GM18861 (cell line): ENCODE results near the gene INSIG1.

ENCODE experiments used
- ATAC-seq: cut with Tn5 transposase; IDR thresholded peaks from one replicate; pipeline ENCODE4 v1.9.1; 2021; ENCODE audit not compliant: unreplicated experiment

The INSIG1 gene

DNA sequence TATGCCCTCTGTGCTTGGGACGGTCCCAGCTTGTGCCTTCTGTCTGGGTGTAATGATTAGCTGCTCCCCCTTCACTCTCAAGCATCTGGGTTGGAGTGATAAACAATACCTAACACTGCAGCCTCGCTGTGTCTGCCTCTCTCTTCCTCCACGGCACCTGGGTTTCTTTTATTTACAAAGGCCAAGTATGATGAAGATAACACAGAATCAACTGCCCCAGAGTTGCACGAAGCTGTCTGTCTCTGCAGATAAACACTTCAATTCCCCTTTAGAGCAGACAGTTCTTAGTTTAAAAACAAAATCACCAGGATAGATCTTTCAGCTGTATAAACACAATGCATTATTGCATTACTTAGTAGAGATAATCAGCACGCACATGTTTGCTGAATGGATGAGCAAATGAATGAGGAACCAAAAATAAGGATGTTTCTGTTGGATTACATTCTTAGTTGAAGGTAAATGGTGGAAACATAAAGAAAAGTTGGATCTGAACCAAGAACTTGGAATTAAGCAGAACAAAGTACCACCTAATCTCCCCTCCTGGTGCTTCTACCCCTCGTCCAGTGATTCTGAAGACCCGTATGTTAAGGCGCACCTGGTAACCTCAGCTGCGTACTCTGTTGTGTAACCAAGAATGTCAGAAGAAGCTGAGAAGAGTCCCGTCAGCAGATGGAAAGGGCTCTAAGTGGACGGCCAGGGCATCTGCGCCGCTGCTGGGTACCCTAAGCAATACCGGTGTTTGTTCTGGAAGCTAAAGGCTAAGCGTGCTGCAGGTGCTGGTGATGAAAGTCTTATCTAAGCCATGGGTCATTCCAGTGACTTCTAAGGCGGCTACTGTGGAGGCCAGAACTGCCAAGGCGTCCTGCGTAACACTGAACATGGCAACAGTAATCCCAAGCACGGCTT lies 26.6 kb downstream of the INSIG1 start:
- no peak for ATAC-seq

DNA sequence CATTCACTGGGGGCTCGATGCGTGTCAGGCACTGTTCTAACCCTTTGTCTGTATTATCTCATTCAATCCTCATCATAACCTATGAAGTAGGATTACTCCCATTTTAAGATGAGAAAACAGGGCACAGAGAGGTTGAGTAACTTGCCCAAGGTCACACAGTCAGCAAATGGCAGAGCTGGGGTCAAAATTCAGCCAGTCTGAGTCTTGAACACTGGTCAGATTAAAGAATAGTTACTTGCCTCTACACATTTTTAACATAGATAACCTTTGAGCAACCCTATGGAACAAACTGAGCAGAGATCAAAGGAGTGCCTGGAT lies 27.2 kb downstream of the INSIG1 start:
- no peak for ATAC-seq

DNA sequence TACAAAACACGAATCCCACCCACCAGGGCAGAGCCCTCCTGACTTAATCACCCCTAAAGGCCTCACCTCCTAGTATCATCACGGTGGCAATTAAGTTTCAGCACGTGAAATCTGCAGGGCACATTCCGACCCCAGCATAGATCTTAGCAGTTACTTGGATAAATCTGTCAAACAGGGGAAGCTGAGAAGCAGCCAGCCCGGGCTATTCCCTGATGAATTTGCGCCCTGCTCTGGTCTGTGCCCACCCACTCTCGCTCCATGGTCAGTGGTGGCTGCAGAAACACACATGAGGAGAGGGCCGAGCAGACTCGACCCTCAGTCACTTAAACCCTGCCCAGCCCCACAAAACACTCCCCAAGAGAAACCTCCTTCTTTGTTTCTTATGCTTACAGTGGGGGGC lies 28.7 kb downstream of the INSIG1 start:
- no peak for ATAC-seq

DNA sequence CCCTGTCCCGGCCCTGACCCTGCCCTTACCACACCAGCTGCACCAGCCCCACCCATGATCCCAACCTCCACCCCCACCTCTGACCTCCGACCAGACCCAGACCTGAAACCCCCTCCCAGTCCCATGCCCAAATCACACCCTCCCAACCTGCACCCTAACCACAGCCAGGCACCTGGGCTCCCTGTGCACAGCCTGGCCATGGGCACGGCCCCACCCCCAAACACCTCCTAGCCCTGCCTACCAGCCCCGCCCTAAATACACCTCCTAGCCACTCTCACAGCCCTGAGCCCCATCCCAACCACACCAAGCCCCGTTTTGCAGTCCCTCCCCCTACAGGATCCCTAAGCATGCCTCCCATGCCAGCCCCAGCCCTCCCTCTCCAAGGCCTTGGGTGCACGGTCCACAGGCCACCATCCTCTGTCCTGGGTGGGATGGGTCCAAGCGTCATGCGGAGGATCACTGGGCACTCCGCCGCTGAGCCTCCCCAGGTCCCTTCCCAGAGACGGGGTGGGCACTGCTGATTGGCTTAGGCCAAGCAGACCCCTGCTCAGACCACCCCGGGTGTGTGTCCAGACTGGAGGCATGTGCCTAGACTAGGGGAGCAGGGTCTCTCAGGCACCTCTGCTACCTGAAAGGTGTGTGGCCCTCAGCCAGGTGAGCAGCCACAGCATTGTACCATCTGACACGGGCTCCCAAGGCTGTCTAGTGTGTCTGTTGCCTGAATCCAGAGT lies 30.1 kb downstream of the INSIG1 start:
- ATAC-seq, result no peak

GRCh38 chr7:155329225-155329624 lies 31.5 kb downstream of the INSIG1 start:
- no peak for ATAC-seq

- no peak for ATAC-seq
Measured at GRCh38 chr7:155331396-155331795, 33.7 kb downstream of the INSIG1 start.

DNA sequence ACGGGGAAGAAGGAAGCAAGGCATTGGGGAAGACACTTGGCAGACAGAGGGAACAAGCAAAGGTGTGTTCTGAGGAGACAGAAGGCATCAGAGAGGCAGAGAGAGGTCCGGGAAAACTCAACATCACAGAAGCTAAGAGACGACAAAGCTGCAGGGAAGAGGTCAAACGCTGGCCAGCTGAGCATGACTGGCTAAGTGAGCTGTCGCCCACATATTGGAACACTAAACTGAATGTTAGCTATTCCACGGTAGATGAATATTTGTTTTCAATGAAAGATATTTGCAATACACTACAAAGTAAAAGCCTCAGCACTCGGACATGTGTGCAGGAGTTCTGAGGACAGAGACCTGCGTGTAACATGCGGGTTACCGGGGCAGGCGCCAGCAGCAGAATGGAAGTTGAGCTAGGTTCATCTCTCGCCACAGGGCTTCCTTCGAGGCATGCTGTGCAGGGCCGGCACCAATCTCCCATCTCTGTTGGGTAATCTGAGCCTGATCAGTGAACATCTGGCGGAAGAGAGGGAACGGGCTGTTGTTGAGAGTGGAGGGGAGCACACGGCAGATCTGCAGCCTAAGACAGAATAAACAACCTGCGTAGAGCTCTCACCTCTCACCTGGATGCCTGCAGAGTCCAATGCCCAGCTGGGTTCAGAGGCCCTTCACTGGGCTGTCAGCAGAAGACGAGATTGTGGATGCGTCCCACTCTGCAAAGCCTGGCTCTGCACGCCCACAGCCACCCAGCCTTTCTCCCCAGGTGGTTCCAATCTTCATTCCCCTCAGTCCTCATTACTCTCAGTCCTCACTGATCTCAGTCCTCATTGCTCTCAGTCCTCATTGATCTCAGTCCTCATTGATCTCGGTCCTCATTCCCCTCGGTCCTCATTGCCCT lies 35.9 kb downstream of the INSIG1 start:
- ATAC-seq, result no peak

GRCh38 chr7:155336812-155337602 lies 39.3 kb downstream of the INSIG1 start:
- ATAC-seq, result no peak

DNA sequence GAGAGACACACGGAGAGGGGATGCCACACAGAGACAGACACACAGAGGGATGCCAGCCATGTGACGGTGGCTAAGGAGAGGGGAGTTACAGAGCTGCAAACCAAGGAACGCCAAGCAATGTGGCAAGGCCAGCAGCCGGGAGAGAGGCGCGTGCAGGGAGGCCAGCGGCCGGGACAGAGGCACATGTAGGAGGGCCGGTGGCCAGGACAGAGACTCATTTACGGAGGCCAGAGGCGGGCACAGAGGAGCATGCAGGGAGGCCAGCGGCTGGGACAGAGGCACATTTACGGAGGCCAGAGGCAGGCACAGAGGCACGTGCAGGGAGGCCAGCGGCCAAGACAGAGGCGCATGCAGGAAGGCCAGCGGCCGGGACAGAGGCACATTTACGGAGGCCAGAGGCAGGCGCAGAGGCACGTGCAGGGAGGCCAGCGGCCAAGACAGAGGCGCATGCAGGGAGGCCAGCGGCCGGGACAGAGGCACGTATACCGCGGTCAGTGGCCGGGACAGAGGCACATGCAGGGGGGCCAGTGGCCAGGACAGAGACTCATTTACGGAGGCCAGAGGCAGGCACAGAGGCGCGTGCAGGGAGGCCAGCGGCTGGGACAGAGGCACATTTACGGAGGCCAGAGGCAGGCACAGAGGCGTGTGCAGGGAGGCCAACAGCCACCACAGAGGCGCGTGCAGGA lies 40.4 kb downstream of the INSIG1 start:
- no peak for ATAC-seq

- ATAC-seq, result no peak
Measured at GRCh38 chr7:155338632-155339320, 41.1 kb downstream of the INSIG1 start.

DNA sequence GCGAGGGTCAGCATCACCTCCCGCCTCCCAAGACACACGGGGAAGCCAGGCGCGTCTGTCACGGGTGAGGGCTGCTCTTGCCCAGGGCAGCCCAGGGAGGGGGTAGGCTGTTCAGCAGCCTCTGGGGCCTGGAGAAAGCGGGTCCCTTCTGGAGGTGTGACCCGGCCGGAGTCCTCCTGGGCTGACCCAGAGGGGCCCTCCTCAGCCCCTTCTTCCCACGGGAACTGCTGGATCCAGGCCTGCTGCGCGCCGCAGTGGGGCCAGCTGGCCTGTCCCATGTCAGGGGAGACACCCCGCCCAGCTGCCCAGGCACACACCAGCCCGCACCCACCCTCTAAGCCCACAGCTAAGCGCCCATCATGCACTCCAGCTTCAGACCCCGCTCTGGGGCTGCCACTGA lies 41.8 kb downstream of the INSIG1 start:
- no peak for ATAC-seq

DNA sequence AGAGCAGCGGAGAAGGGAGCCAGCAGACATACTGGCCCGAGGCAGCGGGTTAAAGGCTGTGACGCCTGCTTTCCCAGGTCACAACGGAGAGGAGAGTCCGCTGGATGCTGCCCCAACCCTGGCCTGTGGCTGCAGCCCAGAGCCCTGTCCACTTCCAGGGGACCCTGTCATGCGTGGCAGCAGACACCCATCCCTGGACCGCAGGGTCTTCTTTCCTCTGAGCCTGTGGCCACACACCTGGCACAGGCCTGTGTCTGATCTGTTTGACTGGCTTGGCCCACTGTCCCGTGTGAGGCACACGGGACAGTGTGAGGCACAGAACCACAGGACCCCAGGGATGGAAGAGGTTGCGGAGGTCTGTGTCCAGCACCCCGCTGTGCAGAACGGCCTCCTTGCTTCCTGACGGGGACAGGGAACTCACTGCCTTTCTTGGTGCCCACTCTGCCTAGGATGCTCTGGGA lies 42.4 kb downstream of the INSIG1 start:
- no peak for ATAC-seq

DNA sequence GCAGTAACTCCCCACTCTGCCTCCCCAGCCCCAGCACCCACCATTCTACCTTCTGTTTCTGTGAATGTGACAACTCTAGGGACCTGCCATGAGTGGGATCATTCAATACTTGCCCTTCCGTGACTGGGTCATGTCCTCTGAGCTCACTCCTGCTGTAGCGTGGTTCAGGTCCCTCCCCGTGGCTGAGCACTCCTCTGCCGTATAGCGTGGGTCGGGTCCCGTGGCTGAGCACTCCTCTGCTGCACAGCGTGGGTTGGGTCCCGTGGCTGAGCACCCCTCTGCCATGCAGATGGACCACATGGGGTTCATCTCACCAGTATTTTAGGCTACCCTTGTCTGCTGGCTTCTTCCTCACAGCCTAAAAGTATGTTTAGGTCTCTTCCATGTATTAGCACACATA lies 43.0 kb downstream of the INSIG1 start:
- ATAC-seq, result no peak

- ATAC-seq, result no peak
Measured at GRCh38 chr7:155341463-155341983, 43.8 kb downstream of the INSIG1 start.

DNA sequence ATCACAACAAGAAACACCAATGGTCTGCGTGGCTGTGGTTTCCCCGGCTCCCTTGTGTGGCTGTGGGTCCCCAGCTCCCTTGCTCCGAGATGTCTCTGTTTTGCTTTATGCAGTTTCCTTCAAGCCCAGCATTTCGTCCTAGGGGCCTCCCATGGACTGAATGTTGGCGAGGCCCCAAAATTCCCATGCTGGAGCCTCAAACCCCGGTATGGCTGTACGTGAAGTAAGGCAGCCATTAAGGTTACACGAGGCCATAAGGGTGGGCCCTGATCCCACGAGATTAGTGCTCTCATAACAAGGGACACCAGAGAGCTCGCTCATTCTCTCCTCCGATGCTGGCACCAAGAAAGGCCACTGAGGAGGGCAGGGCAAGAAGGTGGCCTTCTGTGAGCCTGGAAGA lies 44.6 kb downstream of the INSIG1 start:
- ATAC-seq, result no peak

- no peak for ATAC-seq
Measured at GRCh38 chr7:155343150-155343549, 45.5 kb downstream of the INSIG1 start.

DNA sequence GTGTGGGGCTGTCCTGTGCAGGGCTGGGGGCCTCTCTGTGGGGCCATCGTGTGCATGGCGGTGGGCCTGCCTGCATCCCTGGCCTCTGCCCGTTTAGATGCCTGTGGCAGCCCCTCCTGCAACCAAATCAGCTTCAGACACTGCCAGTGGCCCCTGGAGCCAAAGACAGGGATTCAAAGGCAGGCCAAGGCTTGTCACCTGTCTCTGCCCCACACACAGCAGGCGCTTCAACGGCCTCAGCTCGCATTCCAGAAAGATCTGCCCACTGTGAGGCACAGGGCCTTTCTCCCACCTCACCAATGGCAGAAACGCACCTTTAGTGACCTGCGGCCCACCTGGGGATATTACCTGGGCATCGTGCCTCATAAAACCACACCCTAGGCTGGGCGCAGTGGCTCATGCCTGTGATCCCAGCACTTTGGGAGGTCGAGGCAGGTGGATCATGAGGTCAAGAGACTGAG lies 46.0 kb downstream of the INSIG1 start:
- no peak for ATAC-seq

GRCh38 chr7:155344270-155344617 lies 46.6 kb downstream of the INSIG1 start:
- peak; percentile 24 for ATAC-seq
